DOHH2 (cell line): ENCODE measurements around the gene FGF10.

Experiments used
- CTCF ChIP-seq: fragments of 200-600 bp; sonication (generic); IDR thresholded peaks from one replicate; pipeline ENCODE4 v1.5.1; 2014; ENCODE audit warnings: antibody characterized with exemption, mild to moderate bottlenecking, low read depth, low read length; ENCODE audit not compliant: poor library complexity, severe bottlenecking
- EZH2phosphoT487 ChIP-seq: fragments of 200-600 bp; sonication (generic); IDR thresholded peaks from 2 replicates; pipeline ENCODE4 v1.6.1; 2017; ENCODE audit warnings: borderline replicate concordance, mild to moderate bottlenecking, antibody characterized with exemption, low read length, moderate library complexity, mixed read lengths

GRCh38 chr5:44365345-44365744, 23.9 kb downstream of the FGF10 start:
- no peak for TF ChIP-seq CTCF
- no peak for TF ChIP-seq EZH2phosphoT487
